ENCODE data around the gene BCAR3. TPM values are rescaled to one million over a fixed set of nuclear protein-coding genes. Genes with fewer than 3 reads are reported as not detected.

BCAR3 gene
- total RNA-seq, 1 experiment from 2014 or later = 9.3 TPM

- no peaks in the 10 kb centered on the region for H3K27me3 ChIP-seq (replicated peaks; ENCODE audit: control insufficient read depth, insufficient read depth, low read length)
- no peak for TF ChIP-seq CTCF (IDR thresholded peaks at IDR 0.05; ENCODE audit: insufficient read depth in 1 of 2, low read depth in 1 of 2, low read length in 1 of 2, severe bottlenecking in 1 of 2, unreplicated experiment in 1 of 2)
- CTCF ChIA-PET = interaction anchor here (0.8 kb wide), 1 partner anchor 177 kb away, joined by 3 read pairs; no protein-coding TSS in a partner anchor
- peaks cover 30% of the 10 kb centered on the region for H3K4me1 ChIP-seq
- peaks cover 10% of the 10 kb centered on the region for H3K36me3 Mint-ChIP-seq (ENCODE audit: insufficient read depth, unreplicated experiment)
- no peak for DNase-seq
- H3K27ac Mint-ChIP-seq (ENCODE audit: unreplicated experiment) = no peak overlapping the region
- H3K27me3 Mint-ChIP-seq (ENCODE audit: insufficient read depth, unreplicated experiment) = no peaks in the 10 kb centered on the region
- no peaks in the 10 kb centered on the region for H3K9me3 ChIP-seq
- POLR2A ChIA-PET = no interaction called here
- BruUV-seq (replicated peaks) = no TSS peak
- H3K9me3 Mint-ChIP-seq (ENCODE audit: unreplicated experiment) = no peaks in the 10 kb centered on the region
- H3K4me3 Mint-ChIP-seq (ENCODE audit: unreplicated experiment) = no peak overlapping the region
- no peak overlapping the region for H3K4me3 ChIP-seq (ENCODE audit: low read depth, low read length)
- peaks cover 28% of the 10 kb centered on the region for H3K4me1 Mint-ChIP-seq (ENCODE audit: low read depth, unreplicated experiment)
- no peaks in the 10 kb centered on the region for H3K36me3 ChIP-seq (ENCODE audit: control insufficient read depth, insufficient read depth, low read length)
- intact Hi-C loops (cut with micrococcal nuclease; ENCODE audit: unreplicated experiment) = no loop called here
Observed at GRCh38 chr1:93623436-93623835, 58.2 kb downstream of the BCAR3 start.

GRCh38 chr1:93621246-93621645 is 60.4 kb downstream of the BCAR3 start:
- no peak for TF ChIP-seq CTCF (IDR thresholded peaks at IDR 0.05; ENCODE audit: insufficient read depth in 1 of 2, low read depth in 1 of 2, low read length in 1 of 2, severe bottlenecking in 1 of 2, unreplicated experiment in 1 of 2)
- no peaks in the 10 kb centered on the region for H3K9me3 Mint-ChIP-seq (ENCODE audit: unreplicated experiment)
- no peak for DNase-seq
- no peaks in the 10 kb centered on the region for H3K27me3 Mint-ChIP-seq (ENCODE audit: insufficient read depth, unreplicated experiment)
- no peak overlapping the region for H3K4me3 Mint-ChIP-seq (ENCODE audit: unreplicated experiment)
- no peaks in the 10 kb centered on the region for H3K27me3 ChIP-seq (replicated peaks; ENCODE audit: control insufficient read depth, insufficient read depth, low read length)
- H3K4me1 ChIP-seq = peaks cover 52% of the 10 kb centered on the region
- peak overlapping the region; percentile 24 for H3K27ac Mint-ChIP-seq (ENCODE audit: unreplicated experiment)
- H3K4me1 Mint-ChIP-seq (ENCODE audit: low read depth, unreplicated experiment) = peaks cover 36% of the 10 kb centered on the region
- peaks cover 10% of the 10 kb centered on the region for H3K36me3 Mint-ChIP-seq (ENCODE audit: insufficient read depth, unreplicated experiment)
- BruUV-seq (replicated peaks) = no TSS peak
- ChIA-PET POLR2A (no interaction called here), CTCF (no interaction called here)
- no peaks in the 10 kb centered on the region for H3K36me3 ChIP-seq (ENCODE audit: control insufficient read depth, insufficient read depth, low read length)
- H3K9me3 ChIP-seq = no peaks in the 10 kb centered on the region
- intact Hi-C loops (cut with micrococcal nuclease; ENCODE audit: unreplicated experiment) = no loop called here
- no peak overlapping the region for H3K4me3 ChIP-seq (ENCODE audit: low read depth, low read length)

- intact Hi-C loops (cut with micrococcal nuclease; ENCODE audit: unreplicated experiment) = no loop called here
- BruUV-seq (replicated peaks) = no TSS peak
- TF ChIP-seq CTCF (IDR thresholded peaks at IDR 0.05; ENCODE audit: insufficient read depth in 1 of 2, low read depth in 1 of 2, low read length in 1 of 2, severe bottlenecking in 1 of 2, unreplicated experiment in 1 of 2) = no peak
- H3K9me3 Mint-ChIP-seq (ENCODE audit: unreplicated experiment) = no peaks in the 10 kb centered on the region
- H3K9me3 ChIP-seq = no peaks in the 10 kb centered on the region
- H3K36me3 Mint-ChIP-seq (ENCODE audit: insufficient read depth, unreplicated experiment) = peaks cover 10% of the 10 kb centered on the region
- peak; percentile 19 to 45 for DNase-seq
- POLR2A ChIA-PET = no interaction called here
- H3K4me1 ChIP-seq = peaks cover 56% of the 10 kb centered on the region
- H3K27me3 ChIP-seq (replicated peaks; ENCODE audit: control insufficient read depth, insufficient read depth, low read length) = no peaks in the 10 kb centered on the region
- no peaks in the 10 kb centered on the region for H3K27me3 Mint-ChIP-seq (ENCODE audit: insufficient read depth, unreplicated experiment)
- H3K4me1 Mint-ChIP-seq (ENCODE audit: low read depth, unreplicated experiment) = peaks cover 36% of the 10 kb centered on the region
- no peak overlapping the region for H3K4me3 ChIP-seq (ENCODE audit: low read depth, low read length)
- peak overlapping the region; percentile 24 for H3K27ac Mint-ChIP-seq (ENCODE audit: unreplicated experiment)
- H3K36me3 ChIP-seq (ENCODE audit: control insufficient read depth, insufficient read depth, low read length) = no peaks in the 10 kb centered on the region
- CTCF ChIA-PET = no interaction called here
- H3K4me3 Mint-ChIP-seq (ENCODE audit: unreplicated experiment) = no peak overlapping the region
Observed at GRCh38 chr1:93620841-93621210, 60.8 kb downstream of the BCAR3 start.

Data from Caco-2 (cell line).